ENCODE data around the gene XCL1. TPM values are rescaled to one million over a fixed set of nuclear protein-coding genes. Genes with fewer than 3 reads are reported as not detected.

XCL1 gene
- total RNA-seq, 1 experiment from 2014 or later = not detected

- no peak overlapping the region for H3K4me3 ChIP-seq
- no peaks in the 10 kb centered on the region for H3F3A ChIP-seq (ENCODE audit: insufficient read depth, low read depth)
- no TSS peak for BruUV-seq (replicated peaks)
- no peaks in the 10 kb centered on the region for H3K36me3 ChIP-seq (ENCODE audit: low read depth)
- intact Hi-C loops (cut with micrococcal nuclease; ENCODE audit: unreplicated experiment) = no loop called here
- H3K79me2 ChIP-seq (ENCODE audit: low read depth) = no peaks in the 10 kb centered on the region
- H3K4me1 ChIP-seq (replicated peaks; ENCODE audit: insufficient read depth) = 0 out of 2 replicates have a peak, but pooled peaks cover 5% of the 10 kb centered on the region
- H3K27ac ChIP-seq = no peak overlapping the region
- CTCF ChIA-PET = no interaction called here
- H3K9me3 ChIP-seq (ENCODE audit: insufficient read depth, low read depth) = no peaks in the 10 kb centered on the region
- no peaks in the 10 kb centered on the region for H3K27me3 ChIP-seq (ENCODE audit: insufficient read depth, low read depth)
- H4K20me1 ChIP-seq (ENCODE audit: insufficient read depth) = no peaks in the 10 kb centered on the region
- no peaks in the 10 kb centered on the region for H3K9me2 ChIP-seq (ENCODE audit: insufficient read depth)
- POLR2A ChIA-PET (ENCODE audit: unreplicated experiment) = no interaction called here
- no peak for DNase-seq
- H2AFZ ChIP-seq = no peak overlapping the region
- TF ChIP-seq CTCF (conservative IDR thresholded peaks at IDR 0.05) = no peak
- TF ChIP-seq EZH2 (IDR thresholded peaks at IDR 0.05; ENCODE audit: low read depth) = no peak
- no peak overlapping the region for H3K4me2 ChIP-seq
Measured at GRCh38 chr1:168598892-168599291, 22.5 kb downstream of the XCL1 start.

- CTCF ChIA-PET = no interaction called here
- H3K79me2 ChIP-seq (ENCODE audit: low read depth) = no peaks in the 10 kb centered on the region
- H3K4me3 ChIP-seq = no peak overlapping the region
- POLR2A ChIA-PET (ENCODE audit: unreplicated experiment) = no interaction called here
- no peak for DNase-seq
- no peaks in the 10 kb centered on the region for H3K27me3 ChIP-seq (ENCODE audit: insufficient read depth, low read depth)
- no peak overlapping the region for H3K27ac ChIP-seq
- H3K4me2 ChIP-seq = no peak overlapping the region
- H3F3A ChIP-seq (ENCODE audit: insufficient read depth, low read depth) = no peaks in the 10 kb centered on the region
- no peak overlapping the region for H2AFZ ChIP-seq
- no peaks in the 10 kb centered on the region for H3K36me3 ChIP-seq (ENCODE audit: low read depth)
- no peaks in the 10 kb centered on the region for H4K20me1 ChIP-seq (ENCODE audit: insufficient read depth)
- H3K4me1 ChIP-seq (replicated peaks; ENCODE audit: insufficient read depth) = 0 out of 2 replicates have a peak, but pooled peaks cover 5% of the 10 kb centered on the region
- no TSS peak for BruUV-seq (replicated peaks)
- intact Hi-C loops (cut with micrococcal nuclease; ENCODE audit: unreplicated experiment) = loop anchor here (5.0 kb wide), 2 partner anchors 257 to 463 kb away; no protein-coding TSS in a partner anchor
- H3K9me2 ChIP-seq (ENCODE audit: insufficient read depth) = no peaks in the 10 kb centered on the region
- H3K9me3 ChIP-seq (ENCODE audit: insufficient read depth, low read depth) = no peaks in the 10 kb centered on the region
- TF ChIP-seq CTCF (conservative IDR thresholded peaks at IDR 0.05) (no peak), EZH2 (IDR thresholded peaks at IDR 0.05; ENCODE audit: low read depth) (no peak)
Measured at GRCh38 chr1:168599641-168600040, 23.2 kb downstream of the XCL1 start.

GRCh38 chr1:168601051-168601450, 24.6 kb downstream of the XCL1 start:
- no peak for DNase-seq
- CTCF ChIA-PET = interaction anchor here (0.8 kb wide), 1 partner anchor 748 kb away, joined by 3 read pairs; no protein-coding TSS in a partner anchor
- no peaks in the 10 kb centered on the region for H3K36me3 ChIP-seq (ENCODE audit: low read depth)
- no peaks in the 10 kb centered on the region for H3K79me2 ChIP-seq (ENCODE audit: low read depth)
- no peak overlapping the region for H2AFZ ChIP-seq
- TF ChIP-seq CTCF (conservative IDR thresholded peaks at IDR 0.05) (no peak), EZH2 (IDR thresholded peaks at IDR 0.05; ENCODE audit: low read depth) (no peak)
- no TSS peak for BruUV-seq (replicated peaks)
- POLR2A ChIA-PET (ENCODE audit: unreplicated experiment) = no interaction called here
- no peaks in the 10 kb centered on the region for H3K9me2 ChIP-seq (ENCODE audit: insufficient read depth)
- intact Hi-C loops (cut with micrococcal nuclease; ENCODE audit: unreplicated experiment) = loop anchor here (5.0 kb wide), 2 partner anchors 259 to 461 kb away; no protein-coding TSS in a partner anchor
- no peaks in the 10 kb centered on the region for H4K20me1 ChIP-seq (ENCODE audit: insufficient read depth)
- H3K4me2 ChIP-seq = no peak overlapping the region
- no peak overlapping the region for H3K4me3 ChIP-seq
- H3K4me1 ChIP-seq (replicated peaks; ENCODE audit: insufficient read depth) = 0 out of 2 replicates have a peak, but pooled peaks cover 5% of the 10 kb centered on the region
- H3F3A ChIP-seq (ENCODE audit: insufficient read depth, low read depth) = no peaks in the 10 kb centered on the region
- no peaks in the 10 kb centered on the region for H3K9me3 ChIP-seq (ENCODE audit: insufficient read depth, low read depth)
- H3K27me3 ChIP-seq (ENCODE audit: insufficient read depth, low read depth) = no peaks in the 10 kb centered on the region
- H3K27ac ChIP-seq = no peak overlapping the region

All from PC-9 (cell line).